SK-N-SH (cell line): Measurements from ENCODE around the gene CD274. TPM values are rescaled to one million over a fixed set of nuclear protein-coding genes. Genes with fewer than 3 reads are reported as not detected.

Source experiments
- CTCF ChIA-PET: fragments of 300-600, 350-600 bp; formaldehyde crosslinking; extraction: SDS; loops from one replicate; lab custom pipeline; 2021; lab: Yijun Ruan, JAX
- POLR2A ChIA-PET: fragments of 350-600 bp; sonication (Branson Sonifier 250); formaldehyde crosslinking; extraction: SDS; loops from one replicate; lab custom pipeline; 2020; ENCODE audit warnings: antibody characterized with exemption, inconsistent platforms; lab: Yijun Ruan, JAX
- DNase-seq: peaks from one replicate; pipeline ENCODE4 v3.0.0; 2012
- H2AFZ ChIP-seq: fragments of 200-600 bp; sonication (generic); 2 replicates; pipeline ENCODE4 v1.8.1; 2016; ENCODE audit warnings: antibody characterized with exemption, mild to moderate bottlenecking, low read depth
- H3F3A ChIP-seq: fragments of 200-600 bp; sonication (generic); replicated peaks from 2 replicates; pipeline ENCODE3; 2016; ENCODE audit warnings: antibody characterized with exemption, mild to moderate bottlenecking; ENCODE audit not compliant: insufficient read depth
- H3K27ac ChIP-seq, 2 experiments: fragments of 200-500 bp in 1 of 2; fragments of 200-600 bp in 1 of 2; sonication (Bioruptor generic) in 1 of 2; sonication (generic), shearing (Covaris generic) in 1 of 2; 2 replicates each; pipeline versions ENCODE4 v1.5.1 to v1.6.1; 2014 to 2016; ENCODE audit warnings: low read depth in 2 of 2, inconsistent platforms in 1 of 2, low read length in 1 of 2, mild to moderate bottlenecking in 1 of 2, mixed read lengths in 1 of 2
- H3K27me3 ChIP-seq: fragments of 200-600 bp; sonication (generic), shearing (Covaris generic); 2 replicates; pipeline ENCODE4 v1.6.1; 2016; ENCODE audit warnings: mixed run types; ENCODE audit not compliant: insufficient read depth
- H3K36me3 ChIP-seq, 2 experiments: fragments of 200-500 bp in 1 of 2; fragments of 200-600 bp in 1 of 2; sonication (Bioruptor generic) in 1 of 2; sonication (generic) in 1 of 2; replicated peaks in 1 of 2; 2 replicates each; pipeline versions ENCODE3 to v1.5.1; 2014 to 2016; ENCODE audit warnings: low read length in 1 of 2, mild to moderate bottlenecking in 1 of 2; ENCODE audit not compliant: insufficient read depth in 2 of 2, control insufficient read depth in 1 of 2
- H3K4me1 ChIP-seq, 2 experiments: fragments of 200-500 bp in 1 of 2; fragments of 200-600 bp in 1 of 2; sonication (Bioruptor generic) in 1 of 2; sonication (generic), shearing (Covaris generic) in 1 of 2; 2 replicates each; pipeline versions ENCODE4 v1.5.1 to v1.6.1; 2014 to 2016; ENCODE audit warnings: low read depth in 1 of 2, low read length in 1 of 2, mixed run types in 1 of 2; ENCODE audit not compliant: insufficient read depth in 2 of 2, control insufficient read depth in 1 of 2
- H3K4me2 ChIP-seq: fragments of 200-600 bp; sonication (generic), shearing (Covaris generic); 2 replicates; pipeline ENCODE4 v1.6.1; 2017; ENCODE audit warnings: mixed run types
- H3K4me3 ChIP-seq, 2 experiments: fragments of 200-500 bp in 1 of 2; fragments of 200-600 bp in 1 of 2; sonication (Bioruptor generic) in 1 of 2; sonication (generic), shearing (Covaris generic) in 1 of 2; 2 replicates each; pipeline versions ENCODE4 v1.5.1 to v1.8.1; 2014 to 2016; ENCODE audit warnings: low read depth in 2 of 2, inconsistent platforms in 1 of 2, low read length in 1 of 2, mild to moderate bottlenecking in 1 of 2, mixed read lengths in 1 of 2, moderate library complexity in 1 of 2
- H3K79me2 ChIP-seq: fragments of 200-600 bp; sonication (generic); 2 replicates; pipeline ENCODE4 v1.8.1; 2017; ENCODE audit warnings: mild to moderate bottlenecking; ENCODE audit not compliant: insufficient read depth
- H3K9ac ChIP-seq: fragments of 200-600 bp; sonication (generic); 2 replicates; pipeline ENCODE4 v1.6.1; 2017; ENCODE audit warnings: mixed run types
- H3K9me2 ChIP-seq: fragments of 200-600 bp; sonication (generic); 2 replicates; pipeline ENCODE4 v1.6.1; 2017; ENCODE audit warnings: mixed run types
- H3K9me3 ChIP-seq: fragments of 200-600 bp; sonication (generic); 2 replicates; pipeline ENCODE4 v1.6.1; 2017; ENCODE audit warnings: mixed run types, mild to moderate bottlenecking, moderate library complexity
- H4K20me1 ChIP-seq: fragments of 200-600 bp; sonication (generic); 2 replicates; pipeline ENCODE4 v1.6.1; 2017; ENCODE audit warnings: mild to moderate bottlenecking, mixed run types; ENCODE audit not compliant: insufficient read depth
- CHD2 ChIP-seq: fragments of 150-350 bp; IDR thresholded peaks from 2 replicates; pipeline ENCODE4 v1.6.1; 2018; ENCODE audit warnings: low read length; ENCODE audit not compliant: partially characterized antibody
- EP300 ChIP-seq, 2 experiments: IDR thresholded peaks; 2 replicates each; pipeline versions ENCODE4 v1.4.0 to v1.6.1; 2012; ENCODE audit warnings: borderline replicate concordance in 1 of 2, low read depth in 1 of 2, low read length in 1 of 2
- FOXJ3 ChIP-seq: sonication (generic); formaldehyde crosslinking; IDR thresholded peaks from 2 replicates; pipeline ENCODE4 v1.5.1; 2020; ENCODE audit warnings: mild to moderate bottlenecking, missing genetic modification reagents
- GABPA ChIP-seq: IDR thresholded peaks from 2 replicates; pipeline ENCODE4 v1.4.0; 2012; ENCODE audit warnings: low read depth, mild to moderate bottlenecking
- GATA2 ChIP-seq: sonication (generic); formaldehyde crosslinking; IDR thresholded peaks from 2 replicates; pipeline ENCODE4 v1.5.0; 2020; ENCODE audit warnings: mild to moderate bottlenecking, missing genetic modification reagents
- IRF3 ChIP-seq: fragments of 150-350 bp; IDR thresholded peaks from 2 replicates; pipeline ENCODE4 v1.6.1; 2016; ENCODE audit warnings: mild to moderate bottlenecking, low read depth, low read length
- MEF2A ChIP-seq: IDR thresholded peaks from 2 replicates; pipeline ENCODE4 v1.4.0; 2012; ENCODE audit warnings: low read depth, borderline replicate concordance
- MXI1 ChIP-seq: IDR thresholded peaks from 2 replicates; pipeline ENCODE4 v1.6.1; 2012; ENCODE audit warnings: mild to moderate bottlenecking, low read depth, low read length, improper control_type of control experiment
- RAD21 ChIP-seq: IDR thresholded peaks from 2 replicates; pipeline ENCODE4 v1.6.1; 2012; ENCODE audit warnings: mild to moderate bottlenecking, low read length
- RFX5 ChIP-seq: IDR thresholded peaks from 2 replicates; pipeline ENCODE4 v1.6.1; 2012; ENCODE audit warnings: mild to moderate bottlenecking, improper control_type of control experiment, low read length
- RXRA ChIP-seq: IDR thresholded peaks from 2 replicates; pipeline ENCODE4 v1.4.0; 2012; ENCODE audit warnings: low read depth, mild to moderate bottlenecking, borderline replicate concordance
- SIN3A ChIP-seq: IDR thresholded peaks from 2 replicates; pipeline ENCODE4 v1.6.1; 2012; ENCODE audit warnings: low read depth, mild to moderate bottlenecking, low read length, moderate library complexity, borderline replicate concordance
- TCF12 ChIP-seq: IDR thresholded peaks from 2 replicates; pipeline ENCODE4 v1.4.0; 2012
- TEAD4 ChIP-seq: IDR thresholded peaks from 2 replicates; pipeline ENCODE4 v1.4.0; 2012; ENCODE audit warnings: mild to moderate bottlenecking, borderline replicate concordance; ENCODE audit not compliant: insufficient read depth
- USF1 ChIP-seq: IDR thresholded peaks from 2 replicates; pipeline ENCODE4 v1.4.0; 2012; ENCODE audit warnings: low read depth, borderline replicate concordance
- ZBTB33 ChIP-seq: IDR thresholded peaks from 2 replicates; pipeline ENCODE4 v1.4.0; 2012; ENCODE audit warnings: low read depth, borderline replicate concordance
- WGBS: methylation state at CpG from one replicate; pipeline ENCODE4 v1.1.6; 2017; ENCODE audit warnings: low lambda C conversion rate; 5-methylcytosine and 5-hydroxymethylcytosine counted together
- polyA plus RNA-seq, 3 experiments: library from polyadenylated mRNA; depleted of rRNA; stranded (reverse); fragments of >200 nt; gene quantifications; 2 replicates each; pipeline ENCODE4 v1.2.3, GENCODE V29; 2012

CD274 gene
- polyA plus RNA-seq, 1 of the 3 experiments (the other 2 are of a cell fraction), result 25.8 TPM

- CTCF ChIA-PET, result no interaction called here
- Histone ChIP-seq H4K20me1 (no peaks in the 10 kb centered on the region), H3K4me2 (no peak overlapping the region), H3K9ac (no peak overlapping the region), H3K9me2 (no peaks in the 10 kb centered on the region), H3K79me2 (no peaks in the 10 kb centered on the region), H2AFZ (no peak overlapping the region), H3K4me3 (no peak overlapping the region), H3K27ac (no peak overlapping the region), H3K4me1 (no peaks in the 10 kb centered on the region), H3F3A (no peaks in the 10 kb centered on the region), H3K36me3 (no peaks in the 10 kb centered on the region), H3K9me3 (no peaks in the 10 kb centered on the region), H3K27me3 (no peaks in the 10 kb centered on the region)
- TF ChIP-seq GATA2 (CRISPR knock-in tag) (no peak), TCF12 (no peak), TEAD4 (no peak), IRF3 (no peak), FOXJ3 (CRISPR knock-in tag) (no peak), GABPA (no peak), RFX5 (no peak), USF1 (no peak), RAD21 (no peak), ZBTB33 (no peak), MXI1 (no peak), SIN3A (no peak), EP300 (IDR thresholded peaks at IDR 0.05; ENCODE audit: borderline replicate concordance in 1 of 2, low read depth in 1 of 2, low read length in 1 of 2) (no peak), MEF2A (no peak), RXRA (no peak), CHD2 (no peak)
- 23% methylated on average over 2 of the region's 2 CpGs for WGBS
- DNase-seq, result no peak
- POLR2A ChIA-PET, result no interaction called here
These were observed 27.9 kb downstream of the CD274 start for GRCh38 chr9:5478206-5478605.
